PC-3 (cell line): ENCODE measurements around the gene VEGFC. TPM values are rescaled to one million over a fixed set of nuclear protein-coding genes. Genes with fewer than 3 reads are reported as not detected.

Experiments
- ATAC-seq: fragments of 200-7000 bp; cut with Tn5 transposase; 2 replicates; pipeline ENCODE4 v1.9.1; 2020; ENCODE audit warnings: mild to moderate bottlenecking, moderate library complexity
- BruUV-seq: library from RNA; stranded (reverse); fragments of 400-500 nt; replicated peaks from 2 replicates; lab custom pipeline; 2021; lab: Mats Ljungman, UMichigan
- CTCF ChIA-PET: fragments of 300-600 bp; sonication (Branson Sonifier 250); formaldehyde crosslinking; loops from one replicate; lab custom pipeline; 2022; ENCODE audit warnings: antibody characterized with exemption; lab: Charles Lee
- POLR2A ChIA-PET: fragments of 300-600 bp; sonication (Branson Sonifier 250); formaldehyde crosslinking; loops from one replicate; lab custom pipeline; 2022; ENCODE audit warnings: antibody characterized with exemption; ENCODE audit not compliant: unreplicated experiment; lab: Charles Lee
- DNase-seq: peaks from one replicate; pipeline ENCODE4 v3.0.0-alpha.2; 2015
- H2AFZ ChIP-seq: fragments of 300-600 bp; sonication (generic); 2 replicates; pipeline ENCODE4 v1.6.0; 2016; ENCODE audit warnings: antibody characterized with exemption, low read length
- H3F3A ChIP-seq: fragments of 300-600 bp; sonication (generic); one replicate; pipeline ENCODE4 v1.6.0; 2017; ENCODE audit warnings: antibody characterized with exemption, low read length, control low read depth, mild to moderate bottlenecking; ENCODE audit not compliant: unreplicated experiment
- H3K27ac ChIP-seq: fragments of 300-600 bp; sonication (generic); 2 replicates; pipeline ENCODE4 v1.5.1; 2016; ENCODE audit warnings: mild to moderate bottlenecking, low read length
- H3K27me3 ChIP-seq: fragments of 300-600 bp; sonication (generic); 2 replicates; pipeline ENCODE4 v1.6.1; 2016; ENCODE audit warnings: low read length, mixed read lengths
- H3K36me3 ChIP-seq: fragments of 300-600 bp; sonication (generic); 2 replicates; pipeline ENCODE4 v1.6.1; 2016; ENCODE audit warnings: low read depth, mixed run types, low read length, mixed read lengths
- H3K4me1 ChIP-seq: fragments of 300-600 bp; sonication (generic); 2 replicates; pipeline ENCODE4 v1.5.1; 2016; ENCODE audit warnings: low read length; ENCODE audit not compliant: insufficient read depth
- H3K4me2 ChIP-seq: fragments of 300-600 bp; sonication (generic); 2 replicates; pipeline ENCODE4 v1.6.0; 2016; ENCODE audit warnings: low read length
- H3K4me3 ChIP-seq: fragments of 300-600 bp; sonication (generic); 2 replicates; pipeline ENCODE4 v1.5.1; 2016; ENCODE audit warnings: mild to moderate bottlenecking, low read length, mixed read lengths
- H3K79me2 ChIP-seq: fragments of 300-600 bp; sonication (generic); 2 replicates; pipeline ENCODE4 v1.6.1; 2017; ENCODE audit warnings: low read length, mixed read lengths
- H3K9ac ChIP-seq: fragments of 300-600 bp; sonication (generic); 2 replicates; pipeline ENCODE4 v1.6.0; 2016; ENCODE audit warnings: mild to moderate bottlenecking, low read length
- H3K9me2 ChIP-seq: fragments of 300-600 bp; sonication (generic); replicated peaks from 2 replicates; pipeline ENCODE4 v1.6.1; 2016; ENCODE audit warnings: mixed run types, low read length, mixed read lengths
- H3K9me3 ChIP-seq: fragments of 300-600 bp; sonication (generic); 2 replicates; pipeline ENCODE4 v1.6.1; 2016; ENCODE audit warnings: low read length, mixed read lengths
- H4K20me1 ChIP-seq: fragments of 300-600 bp; sonication (generic); 2 replicates; pipeline ENCODE4 v1.6.1; 2016; ENCODE audit warnings: low read length, mixed read lengths
- CTCF ChIP-seq: fragments of 300-600 bp; sonication (generic); conservative IDR thresholded peaks from 2 replicates; pipeline ENCODE4 v1.5.1; 2017; ENCODE audit warnings: antibody characterized with exemption, low read depth, mild to moderate bottlenecking, low read length
- EZH2 ChIP-seq: fragments of 300-600 bp; sonication (generic); IDR thresholded peaks from one replicate; pipeline ENCODE4 v1.6.1; 2017; ENCODE audit warnings: antibody characterized with exemption, mild to moderate bottlenecking, low read length; ENCODE audit not compliant: unreplicated experiment
- EZH2phosphoT487 ChIP-seq: fragments of 300-600 bp; sonication (generic); IDR thresholded peaks from 2 replicates; pipeline ENCODE4 v1.6.1; 2018; ENCODE audit warnings: mild to moderate bottlenecking, antibody characterized with exemption, low read length, borderline replicate concordance
- intact Hi-C: fragments of 100-400 bp; cut with micrococcal nuclease; formaldehyde crosslinking; loops from 2 replicates; pipeline ENCODE4 v1.9.0; 2023
- total RNA-seq: library from RNA; depleted of rRNA; stranded (reverse); fragments of >200 nt; gene quantifications from 2 replicates; pipeline ENCODE4 v1.2.3, GENCODE V29; 2014

The VEGFC gene
- total RNA-seq, 1 experiment from 2014 or later, result 36.6 TPM

GRCh38 chr4:176779421-176779820 lies 13.3 kb downstream of the VEGFC start:
- H3K27me3 ChIP-seq, result no peaks in the 10 kb centered on the region
- no peak overlapping the region for H2AFZ ChIP-seq
- BruUV-seq, result no TSS peak
- DNase-seq, result no peak
- no peaks in the 10 kb centered on the region for H3K9me3 ChIP-seq
- H3K27ac ChIP-seq, result peak overlapping the region; percentile 26
- CTCF ChIA-PET, result no interaction called here
- H3K4me2 ChIP-seq, result peak overlapping the region; percentile 28; the same call in 1 of the 2 replicates
- peaks cover 100% of the 10 kb centered on the region for H3K79me2 ChIP-seq
- no peak for TF ChIP-seq CTCF
- no peak for TF ChIP-seq EZH2phosphoT487
- no peak for TF ChIP-seq EZH2
- intact Hi-C loops, result loop anchor here (5.0 kb wide), 1 partner anchor 42 kb away; no protein-coding TSS in a partner anchor
- H3K36me3 ChIP-seq, result no peaks in the 10 kb centered on the region; the same call in 1 of the 2 replicates
- H3K4me3 ChIP-seq, result no peak overlapping the region
- no peak for ATAC-seq
- H3K4me1 ChIP-seq, result peaks cover 83% of the 10 kb centered on the region
- no peaks in the 10 kb centered on the region for H3K9me2 ChIP-seq
- POLR2A ChIA-PET, result no interaction called here
- peaks cover 47% of the 10 kb centered on the region for H4K20me1 ChIP-seq
- H3K9ac ChIP-seq, result no peak overlapping the region
- H3F3A ChIP-seq, result no peaks in the 10 kb centered on the region

GRCh38 chr4:176778491-176778890 lies 14.2 kb downstream of the VEGFC start:
- Histone ChIP-seq H2AFZ (no peak overlapping the region), H3K36me3 (no peaks in the 10 kb centered on the region; the same call in 1 of the 2 replicates), H4K20me1 (peaks cover 46% of the 10 kb centered on the region), H3K27ac (peak overlapping the region; percentile 79), H3F3A (no peaks in the 10 kb centered on the region), H3K9ac (peak overlapping the region; percentile 29; the same call in 1 of the 2 replicates), H3K79me2 (peaks cover 100% of the 10 kb centered on the region), H3K9me2 (no peaks in the 10 kb centered on the region), H3K9me3 (no peaks in the 10 kb centered on the region), H3K4me1 (peaks cover 82% of the 10 kb centered on the region), H3K4me3 (peak overlapping the region; percentile 47; the same call in 1 of the 2 replicates), H3K4me2 (peak overlapping the region; percentile 80), H3K27me3 (no peaks in the 10 kb centered on the region)
- intact Hi-C loops, result loop anchor here (5.0 kb wide), 1 partner anchor 41 kb away; no protein-coding TSS in a partner anchor
- no TSS peak for BruUV-seq
- ATAC-seq (peak; percentile 41), DNase-seq (peak; percentile 68)
- ChIA-PET POLR2A (interaction anchor here (0.6 kb wide), 1 partner anchor 12 kb away, joined by 3 read pairs; no protein-coding TSS in a partner anchor), CTCF (no interaction called here)
- TF ChIP-seq EZH2 (no peak), CTCF (no peak), EZH2phosphoT487 (no peak)

- ATAC-seq (no peak), DNase-seq (peak; percentile 32)
- peaks cover under 1% of the 10 kb centered on the region; the same call in 1 of the 2 replicates for H3K36me3 ChIP-seq
- no peak overlapping the region for H3K9ac ChIP-seq
- TF ChIP-seq EZH2, result no peak
- no peak for TF ChIP-seq EZH2phosphoT487
- no peak for TF ChIP-seq CTCF
- ChIA-PET CTCF (no interaction called here), POLR2A (interaction anchor here (0.6 kb wide), 1 partner anchor 11 kb away, joined by 3 read pairs; no protein-coding TSS in a partner anchor)
- peak overlapping the region; percentile 80 for H3K4me2 ChIP-seq
- peaks cover 42% of the 10 kb centered on the region for H4K20me1 ChIP-seq
- H2AFZ ChIP-seq, result no peak overlapping the region
- H3K27ac ChIP-seq, result peak overlapping the region; percentile 79
- peaks cover 79% of the 10 kb centered on the region for H3K4me1 ChIP-seq
- H3K9me2 ChIP-seq, result no peaks in the 10 kb centered on the region
- H3K4me3 ChIP-seq, result peak overlapping the region; percentile 46; the same call in 1 of the 2 replicates
- intact Hi-C loops, result loop anchor here (5.0 kb wide), 1 partner anchor 41 kb away; no protein-coding TSS in a partner anchor
- no peaks in the 10 kb centered on the region for H3K27me3 ChIP-seq
- H3K79me2 ChIP-seq, result peaks cover 100% of the 10 kb centered on the region
- H3F3A ChIP-seq, result no peaks in the 10 kb centered on the region
- H3K9me3 ChIP-seq, result no peaks in the 10 kb centered on the region
- BruUV-seq, result no TSS peak
Observed at GRCh38 chr4:176778063-176778462, 14.7 kb downstream of the VEGFC start.
